ENCODE results near the gene ACAP1. TPM values are rescaled to one million over a fixed set of nuclear protein-coding genes. Genes with fewer than 3 reads are reported as not detected.

The ACAP1 gene
- total and polyA plus RNA-seq, 10 donors: 118 to 312 (median 215) TPM

GRCh38 chr17:7313088-7313889, 23.0 kb upstream of the ACAP1 start:
- TF ChIP-seq POLR2A (IDR thresholded peaks at IDR 0.05) (no peak), CTCF (IDR thresholded peaks at IDR 0.05 in 8 of 11, conservative IDR thresholded peaks at IDR 0.05 in 3 of 11) (peak in 1 of 11 experiments; percentile 21), POLR2AphosphoS5 (IDR thresholded peaks at IDR 0.05) (peak in 2 of 3 donors; percentile 28 to 57)

GRCh38 chr17:7313890-7314718, 22.2 kb upstream of the ACAP1 start:
- H3K27ac ChIP-seq: peak overlapping the region; percentile 93 to 99 (median 97)
- 41 to 58% (median 50%) methylated on average over 8 to 9 of the region's 9 CpGs for WGBS, 5 donors
- peak overlapping the region; percentile 75 to 96 (median 88) for H3K4me3 ChIP-seq
- H3K9me3 ChIP-seq: no peaks in the 10 kb centered on the region
- no peaks in the 10 kb centered on the region for H3K27me3 ChIP-seq (replicated peaks in 1 of 7)
- no peak for TF ChIP-seq POLR2AphosphoS5 (IDR thresholded peaks at IDR 0.05)
- no peak for TF ChIP-seq POLR2A (IDR thresholded peaks at IDR 0.05)
- no peak for TF ChIP-seq CTCF (IDR thresholded peaks at IDR 0.05 in 8 of 11, conservative IDR thresholded peaks at IDR 0.05 in 3 of 11)
- no peak for DNase-seq
- H3K36me3 ChIP-seq: peaks cover 0 to 85% (median 69%) of the 10 kb centered on the region in 6 donors
- intact Hi-C loops (cut with DNase I; ENCODE audit: low total_unique reads): no loop called here
- H3K4me1 ChIP-seq: peaks cover 36 to 78% (median 63%) of the 10 kb centered on the region in 6 donors

More at GRCh38 chr17:7313088-7313889, 23.0 kb upstream of the ACAP1 start:
- H3K27me3 ChIP-seq (replicated peaks in 1 of 7): no peaks in the 10 kb centered on the region
- intact Hi-C loops (cut with DNase I; ENCODE audit: low total_unique reads): no loop called here
- H3K27ac ChIP-seq: peak overlapping the region in 3 of 8 donors; percentile 93 to 99 (median 98)
- 73 to 92% (median 85%) methylated on average over 7 of the region's 7 CpGs for WGBS, 5 donors
- no peak overlapping the region for H3K4me3 ChIP-seq
- DNase-seq: no peak
- H3K9me3 ChIP-seq: no peaks in the 10 kb centered on the region
- peaks cover 0 to 76% (median 61%) of the 10 kb centered on the region in 6 donors for H3K36me3 ChIP-seq
- peaks cover 40 to 87% (median 69%) of the 10 kb centered on the region in 6 donors for H3K4me1 ChIP-seq

- intact Hi-C loops (cut with DNase I; ENCODE audit: low total_unique reads): no loop called here
- 0 to 1% (median 0%) methylated on average over 19 to 95 of the region's 95 CpGs for WGBS, 5 donors
- Histone ChIP-seq H3K4me1 (peaks cover 28 to 70% (median 55%) of the 10 kb centered on the region in 6 donors), H3K27me3 (replicated peaks in 1 of 7) (no peaks in the 10 kb centered on the region), H3K9me3 (no peaks in the 10 kb centered on the region), H3K4me3 (peak within 1 kb of the TSS; percentile 75 to 96 (median 88)), H3K36me3 (peaks cover 0 to 85% (median 64%) of the 10 kb centered on the region in 6 donors), H3K27ac (peak within 1 kb of the TSS; percentile 93 to 99 (median 97))
- peak; percentile 98 for DNase-seq
- TF ChIP-seq CTCF (IDR thresholded peaks at IDR 0.05 in 8 of 11, conservative IDR thresholded peaks at IDR 0.05 in 3 of 11) (peak in 1 of 11 experiments; percentile 24), POLR2A (IDR thresholded peaks at IDR 0.05) (peak; percentile 43 to 63 (median 54)), POLR2AphosphoS5 (IDR thresholded peaks at IDR 0.05) (peak; percentile 98 to 99 (median 99))
Measured at GRCh38 chr17:7314719-7315569, 21.4 kb upstream of the ACAP1 start, which contains the start of gene GPS2. Gene GPS2, minus strand, starts transcription at chr17:7315360. Its CDS starts 308 bp downstream, at chr17:7315052.
